H1 (cell line): ENCODE data around the gene SV2B. TPM values are rescaled to one million over a fixed set of nuclear protein-coding genes. Genes with fewer than 3 reads are reported as not detected.

Experiments
- CTCF ChIA-PET: fragments of 300-600 bp; sonication (Branson Sonifier 250); formaldehyde crosslinking; loops from one replicate; lab custom pipeline; 2021; ENCODE audit not compliant: partially characterized antibody; lab: Charles Lee
- POLR2A ChIA-PET: fragments of 300-600 bp; sonication (Branson Sonifier 250); formaldehyde crosslinking; loops from one replicate; lab custom pipeline; 2021; ENCODE audit warnings: inconsistent platforms; ENCODE audit not compliant: partially characterized antibody; lab: Charles Lee
- DNase-seq, 2 experiments: peaks; one replicate each; pipeline versions ENCODE4 v3.0.0 to v3.0.0-alpha.2; 2010 to 2022; ENCODE audit warnings: low spot score in 2 of 2, low read depth in 1 of 2, mixed read lengths in 1 of 2
- FAIRE-seq: peaks from 2 replicates; lab custom pipeline; 2011; peaks lifted over from hg19 to GRCh38; lab: Jason Lieb, UNC
- H2AFZ ChIP-seq: 2 replicates; pipeline ENCODE4 v1.8.1; 2012; ENCODE audit warnings: low read length, inconsistent platforms
- H2AK5ac ChIP-seq: 2 replicates; pipeline ENCODE4 v1.6.1; 2013; ENCODE audit warnings: low read depth, low read length
- H2BK120ac ChIP-seq: replicated peaks from 2 replicates; pipeline ENCODE3; 2013; ENCODE audit warnings: low read depth, low read length, inconsistent platforms
- H2BK12ac ChIP-seq: 2 replicates; pipeline ENCODE4 v1.6.1; 2013; ENCODE audit warnings: low read depth, low read length
- H2BK15ac ChIP-seq: 2 replicates; pipeline ENCODE4 v1.6.1; 2013; ENCODE audit warnings: low read length
- H2BK20ac ChIP-seq: 2 replicates; pipeline ENCODE4 v1.6.1; 2013; ENCODE audit warnings: low read length
- H2BK5ac ChIP-seq: 2 replicates; pipeline ENCODE4 v1.6.1; 2013; ENCODE audit warnings: low read depth, low read length
- H3K14ac ChIP-seq: 2 replicates; pipeline ENCODE4 v1.6.1; 2013; ENCODE audit warnings: inconsistent platforms; ENCODE audit not compliant: insufficient read length
- H3K18ac ChIP-seq: 2 replicates; pipeline ENCODE4 v1.6.1; 2013; ENCODE audit warnings: low read length; ENCODE audit errors: extremely low read depth
- H3K23ac ChIP-seq: 2 replicates; pipeline ENCODE4 v1.6.1; 2013; ENCODE audit warnings: inconsistent platforms; ENCODE audit not compliant: insufficient read length
- H3K23me2 ChIP-seq: 2 replicates; pipeline ENCODE4 v1.6.1; 2013; ENCODE audit warnings: low read depth, low read length
- H3K27ac ChIP-seq: 2 replicates; pipeline ENCODE4 v1.6.1; 2011; ENCODE audit warnings: low read depth, low read length, inconsistent platforms
- H3K27me3 ChIP-seq, 4 experiments: replicated peaks in 1 of 4; 1 replicate in 1 of 4; 2 replicates in 3 of 4; pipeline versions ENCODE4 v1.6.1 to v1.8.1; 2011 to 2013; ENCODE audit warnings: low read length in 3 of 4, mild to moderate bottlenecking in 3 of 4, inconsistent platforms in 2 of 4, mixed read lengths in 2 of 4, moderate library complexity in 1 of 4; ENCODE audit not compliant: control insufficient read depth in 3 of 4, insufficient read depth in 3 of 4; ENCODE audit errors: extremely low read depth in 1 of 4
- H3K36me3 ChIP-seq, 4 experiments: 2 replicates each; pipeline versions ENCODE4 v1.6.1 to v1.8.1; 2011 to 2013; ENCODE audit warnings: mild to moderate bottlenecking in 4 of 4, low read length in 3 of 4, moderate library complexity in 2 of 4, control low read depth in 1 of 4, inconsistent platforms in 1 of 4; ENCODE audit not compliant: insufficient read depth in 4 of 4, control insufficient read depth in 2 of 4
- H3K4ac ChIP-seq: replicated peaks from 2 replicates; pipeline ENCODE3; 2013; ENCODE audit warnings: low read length, low read depth, mixed read lengths, inconsistent platforms; ENCODE audit not compliant: insufficient read length
- H3K4me1 ChIP-seq, 4 experiments: replicated peaks in 1 of 4; 1 replicate in 1 of 4; 2 replicates in 3 of 4; pipeline versions ENCODE4 v1.6.1 to v1.8.1; 2011 to 2013; ENCODE audit warnings: low read length in 3 of 4, inconsistent platforms in 2 of 4, mixed read lengths in 1 of 4; ENCODE audit not compliant: insufficient read depth in 4 of 4, control insufficient read depth in 3 of 4
- H3K4me2 ChIP-seq, 2 experiments: 2 replicates each; pipeline versions ENCODE4 v1.6.1 to v1.8.1; 2011 to 2013; ENCODE audit warnings: low read depth in 2 of 2, low read length in 2 of 2, control low read depth in 1 of 2, inconsistent platforms in 1 of 2, mild to moderate bottlenecking in 1 of 2; ENCODE audit not compliant: insufficient read depth in 1 of 2
- H3K4me3 ChIP-seq, 4 experiments: fragments of 200-600, 300-600 bp in 1 of 4; sonication (generic), shearing (Covaris generic), sonication (Bioruptor Twin) in 1 of 4; 2 replicates each; pipeline versions ENCODE4 v1.5.1 to v1.8.1; 2011 to 2016; ENCODE audit warnings: low read length in 4 of 4, low read depth in 3 of 4, control low read depth in 2 of 4, inconsistent platforms in 2 of 4, mild to moderate bottlenecking in 2 of 4, mixed read lengths in 1 of 4, moderate library complexity in 1 of 4; ENCODE audit not compliant: insufficient read depth in 2 of 4; ENCODE audit errors: extremely low read depth in 1 of 4
- H3K56ac ChIP-seq: replicated peaks from 2 replicates; pipeline ENCODE3; 2013; ENCODE audit warnings: low read depth, mild to moderate bottlenecking, mixed read lengths, low read length, inconsistent platforms; ENCODE audit not compliant: insufficient read length
- H3K79me1 ChIP-seq: 2 replicates; pipeline ENCODE4 v1.6.1; 2013; ENCODE audit warnings: low read depth, low read length, control low read depth
- H3K79me2 ChIP-seq, 2 experiments: 2 replicates each; pipeline versions ENCODE4 v1.6.1 to v1.8.1; 2012 to 2013; ENCODE audit warnings: low read length in 2 of 2, mild to moderate bottlenecking in 2 of 2, inconsistent platforms in 1 of 2; ENCODE audit not compliant: insufficient read depth in 2 of 2, control insufficient read depth in 1 of 2
- H3K9ac ChIP-seq, 4 experiments: replicated peaks in 1 of 4; 1 replicate in 1 of 4; 2 replicates in 3 of 4; pipeline versions ENCODE4 v1.6.1 to v1.8.1; 2011 to 2013; ENCODE audit warnings: low read depth in 3 of 4, low read length in 3 of 4, control low read depth in 2 of 4, mild to moderate bottlenecking in 2 of 4, moderate library complexity in 2 of 4, inconsistent platforms in 1 of 4; ENCODE audit errors: extremely low read depth in 1 of 4
- H3K9me3 ChIP-seq, 2 experiments: 2 replicates each; pipeline versions ENCODE4 v1.6.1 to v1.8.1; 2012 to 2013; ENCODE audit warnings: mild to moderate bottlenecking in 2 of 2, moderate library complexity in 2 of 2, control low read depth in 1 of 2, inconsistent platforms in 1 of 2, low read depth in 1 of 2, low read length in 1 of 2, mixed read lengths in 1 of 2; ENCODE audit not compliant: insufficient read depth in 2 of 2
- H4K20me1 ChIP-seq, 2 experiments: replicated peaks in 1 of 2; 2 replicates each; pipeline versions ENCODE3 to v1.8.1; 2011 to 2013; ENCODE audit warnings: inconsistent platforms in 2 of 2, low read length in 2 of 2, mild to moderate bottlenecking in 1 of 2; ENCODE audit not compliant: insufficient read depth in 2 of 2, control insufficient read depth in 1 of 2
- H4K5ac ChIP-seq: 2 replicates; pipeline ENCODE4 v1.6.1; 2013; ENCODE audit warnings: low read length, low read depth, mixed read lengths, inconsistent platforms; ENCODE audit not compliant: insufficient read length
- H4K8ac ChIP-seq: 2 replicates; pipeline ENCODE4 v1.8.0; 2013; ENCODE audit warnings: mild to moderate bottlenecking, moderate library complexity, low read length, inconsistent platforms; ENCODE audit not compliant: insufficient read depth; ENCODE audit errors: extremely low read depth
- H4K91ac ChIP-seq: replicated peaks from 2 replicates; pipeline ENCODE3; 2013; ENCODE audit warnings: low read length, mixed read lengths, inconsistent platforms; ENCODE audit not compliant: insufficient read length
- MAFK ChIP-seq: IDR thresholded peaks from 2 replicates; pipeline ENCODE4 v1.6.1; 2012; ENCODE audit warnings: low read depth, mild to moderate bottlenecking, improper control_type of control experiment, low read length
- RBBP5 ChIP-seq: IDR thresholded peaks from 2 replicates; pipeline ENCODE4 v1.7.1; 2012; ENCODE audit warnings: low read depth, mild to moderate bottlenecking, inconsistent platforms, low read length, moderate library complexity, borderline replicate concordance
- WGBS, 2 experiments: shearing (Covaris generic) in 1 of 2; methylation state at CpG; one replicate each; pipeline versions ENCODE4 v1.1.6 to v1.1.7; 2013 to 2015; ENCODE audit warnings: low lambda C conversion rate in 2 of 2, mixed read lengths in 2 of 2, inconsistent platforms in 1 of 2, low coverage in 1 of 2, missing lambda C conversion rate in 1 of 2; ENCODE audit not compliant: insufficient replicate concordance in 2 of 2, insufficient coverage in 1 of 2, insufficient read length in 1 of 2; ENCODE audit errors: extremely low coverage in 1 of 2, missing lambda C conversion rate in 1 of 2; 5-methylcytosine and 5-hydroxymethylcytosine counted together
- polyA plus RNA-seq, 7 experiments: library from polyadenylated mRNA; depleted of rRNA in 3 of 7; stranded (reverse) in 5 of 7; unstranded in 2 of 7; fragments of >200 nt in 5 of 7; fragments of 200-250 nt in 2 of 7; gene quantifications; 1 replicate in 5 of 7; 2 replicates in 1 of 7; 4 replicates in 1 of 7; pipeline versions ENCODE4 v1.2.1 to v1.2.3, GENCODE V29; 2011 to 2013; ENCODE audit warnings: missing spikeins in 2 of 7, mixed read lengths in 2 of 7
- total RNA-seq: library from RNA; stranded (reverse); fragmentation: NEBNext Ultra II Directional; extraction: Animal tissue kit (Norgen Biotek cat#: 25700); gene quantifications from 2 replicates; pipeline ENCODE4 v1.2.1, GENCODE V29; 2021

Gene SV2B
- total and polyA plus RNA-seq, 2 of the 8 experiments (the other 6 are each of a cell fraction or from before 2014, with no cell fraction given), result 0.09 to 0.20 TPM

DNA sequence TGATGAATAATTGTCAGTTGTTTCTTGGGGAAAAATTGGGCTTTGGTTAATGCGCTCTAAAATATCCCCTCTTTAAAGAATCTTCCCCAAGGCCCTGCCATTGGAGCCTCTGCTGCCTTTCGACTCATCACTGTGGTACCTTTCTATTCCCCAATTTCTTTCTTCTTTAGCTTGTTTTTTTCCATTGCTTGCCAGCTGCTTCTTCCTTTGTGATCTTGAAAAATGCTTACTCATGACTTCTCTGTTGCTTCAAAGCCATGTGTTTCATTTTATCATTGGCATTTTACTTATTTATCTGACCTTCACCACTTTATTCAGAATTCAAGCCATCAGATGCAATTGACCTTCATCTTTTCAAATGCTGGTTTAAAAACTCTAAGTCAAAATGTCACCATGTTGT lies 84.4 kb downstream of the SV2B start:
- H2AK5ac ChIP-seq, result no peak overlapping the region
- 100% methylated on average over 2 of the region's 2 CpGs; no CpG with 5 or more reads in 1 of the 2 experiments for whole genome bisulfite sequencing, 2 experiments
- H2BK120ac ChIP-seq, result no peak overlapping the region
- no peak overlapping the region for H3K23ac ChIP-seq
- no peak overlapping the region for H4K5ac ChIP-seq
- H3K23me2 ChIP-seq, result no peaks in the 10 kb centered on the region
- no peak overlapping the region for H3K27ac ChIP-seq
- no peak overlapping the region for H2AFZ ChIP-seq
- no peak overlapping the region for H3K18ac ChIP-seq
- H4K8ac ChIP-seq, result no peak overlapping the region
- H2BK20ac ChIP-seq, result no peak overlapping the region
- H3K56ac ChIP-seq, result no peak overlapping the region
- H3K9ac ChIP-seq, result no peak overlapping the region
- H2BK5ac ChIP-seq, result no peak overlapping the region
- no peaks in the 10 kb centered on the region for H3K9me3 ChIP-seq
- H3K79me2 ChIP-seq, result no peaks in the 10 kb centered on the region
- no peak for DNase-seq
- TF ChIP-seq MAFK, result peak; percentile 45; the same call in 1 of the 2 replicates
- TF ChIP-seq RBBP5, result no peak
- no peaks in the 10 kb centered on the region for H3K27me3 ChIP-seq
- CTCF ChIA-PET, result no interaction called here
- no peak overlapping the region for H3K4me2 ChIP-seq
- no peaks in the 10 kb centered on the region for H4K20me1 ChIP-seq
- H3K4ac ChIP-seq, result no peak overlapping the region
- POLR2A ChIA-PET, result no interaction called here
- no peak overlapping the region for H3K14ac ChIP-seq
- no peak for FAIRE-seq
- no peak overlapping the region for H3K4me3 ChIP-seq
- H3K4me1 ChIP-seq, result no peaks in the 10 kb centered on the region
- H4K91ac ChIP-seq, result no peak overlapping the region
- H2BK15ac ChIP-seq, result no peak overlapping the region
- H2BK12ac ChIP-seq, result no peak overlapping the region
- no peaks in the 10 kb centered on the region for H3K36me3 ChIP-seq
- H3K79me1 ChIP-seq, result no peaks in the 10 kb centered on the region
